ENCODE measurements around the gene PRKCH.

DNA sequence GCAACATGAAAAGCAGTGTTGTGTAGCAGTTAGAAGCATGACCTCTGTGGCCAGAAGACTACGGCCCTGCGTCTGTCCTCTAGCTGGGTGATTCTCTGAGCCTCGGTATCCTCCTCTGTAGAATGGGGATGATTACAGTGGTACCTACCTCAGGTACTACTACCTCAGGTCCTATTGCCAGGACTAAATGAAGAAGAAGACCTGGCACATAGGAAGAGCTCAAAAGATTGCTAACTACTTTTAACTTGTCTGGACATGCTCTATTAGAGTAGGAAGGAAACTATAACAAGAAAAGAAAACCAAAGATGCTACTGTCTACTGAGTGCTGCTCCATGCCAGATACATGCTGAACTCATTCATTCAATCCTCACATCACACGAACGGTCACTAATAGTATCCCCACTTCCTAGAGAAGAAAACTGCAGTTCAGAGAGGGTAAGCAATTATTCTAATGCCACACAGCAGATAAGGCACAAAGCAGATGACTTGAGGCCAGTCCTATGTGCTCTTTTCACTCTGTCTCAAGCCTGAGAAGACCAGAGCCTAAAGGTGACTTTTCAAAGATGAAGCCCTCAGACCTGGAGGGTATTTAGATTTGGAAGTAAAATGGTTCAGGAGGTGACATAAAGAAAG is 265.8 kb downstream of the PRKCH start:
- TF ChIP-seq, protein P1, sequence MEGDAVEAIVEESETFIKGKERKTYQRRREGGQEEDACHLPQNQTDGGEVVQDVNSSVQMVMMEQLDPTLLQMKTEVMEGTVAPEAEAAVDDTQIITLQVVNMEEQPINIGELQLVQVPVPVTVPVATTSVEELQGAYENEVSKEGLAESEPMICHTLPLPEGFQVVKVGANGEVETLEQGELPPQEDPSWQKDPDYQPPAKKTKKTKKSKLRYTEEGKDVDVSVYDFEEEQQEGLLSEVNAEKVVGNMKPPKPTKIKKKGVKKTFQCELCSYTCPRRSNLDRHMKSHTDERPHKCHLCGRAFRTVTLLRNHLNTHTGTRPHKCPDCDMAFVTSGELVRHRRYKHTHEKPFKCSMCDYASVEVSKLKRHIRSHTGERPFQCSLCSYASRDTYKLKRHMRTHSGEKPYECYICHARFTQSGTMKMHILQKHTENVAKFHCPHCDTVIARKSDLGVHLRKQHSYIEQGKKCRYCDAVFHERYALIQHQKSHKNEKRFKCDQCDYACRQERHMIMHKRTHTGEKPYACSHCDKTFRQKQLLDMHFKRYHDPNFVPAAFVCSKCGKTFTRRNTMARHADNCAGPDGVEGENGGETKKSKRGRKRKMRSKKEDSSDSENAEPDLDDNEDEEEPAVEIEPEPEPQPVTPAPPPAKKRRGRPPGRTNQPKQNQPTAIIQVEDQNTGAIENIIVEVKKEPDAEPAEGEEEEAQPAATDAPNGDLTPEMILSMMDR (conservative IDR thresholded peaks at IDR 0.05; ENCODE audit: low read depth, low read length): no peak
- TF ChIP-seq EZH2phosphoT487 (IDR thresholded peaks at IDR 0.05; ENCODE audit: borderline replicate concordance, low read length): no peak
- no peak for TF ChIP-seq EZH2 (IDR thresholded peaks at IDR 0.05; ENCODE audit: low read length, unreplicated experiment)
